Measurements from ENCODE around the gene ERBB4.
"Not testable (repeated sequence)": the region's sequence is repeated elsewhere in the genome, so short reads cannot be mapped to it uniquely, and the experiment has no call there.

The ERBB4 gene

GRCh38 chr2:211766689-211767088, 771.9 kb downstream of the ERBB4 start:
- no peak for DNase-seq

GRCh38 chr2:211762479-211762878, 776.1 kb downstream of the ERBB4 start:
- DNase-seq: no peak

- DNase-seq: no peak
Observed at GRCh38 chr2:211760103-211760502, 778.5 kb downstream of the ERBB4 start.

GRCh38 chr2:211756266-211756665, 782.3 kb downstream of the ERBB4 start:
- no peak for DNase-seq

GRCh38 chr2:211755187-211755586, 783.4 kb downstream of the ERBB4 start:
- no peak for DNase-seq

GRCh38 chr2:211751848-211752247, 786.8 kb downstream of the ERBB4 start:
- DNase-seq: no peak

- DNase-seq: no peak
Observed at GRCh38 chr2:211748339-211748738, 790.3 kb downstream of the ERBB4 start.

GRCh38 chr2:211745295-211746097, 793.1 kb downstream of the ERBB4 start:
- DNase-seq: no peak

- no peak for DNase-seq
Observed at GRCh38 chr2:211744379-211744778, 794.2 kb downstream of the ERBB4 start.

GRCh38 chr2:211741966-211742365, 796.6 kb downstream of the ERBB4 start:
- no peak for DNase-seq

GRCh38 chr2:211737282-211737681, 801.3 kb downstream of the ERBB4 start:
- no peak for DNase-seq

- no peak for DNase-seq
Observed at GRCh38 chr2:211730215-211730614, 808.4 kb downstream of the ERBB4 start.

- DNase-seq: no peak
Observed at GRCh38 chr2:211729433-211729832, 809.2 kb downstream of the ERBB4 start.

- no peak for DNase-seq
Observed at GRCh38 chr2:211724933-211725332, 813.7 kb downstream of the ERBB4 start.

- DNase-seq: no peak
Observed at GRCh38 chr2:211723398-211723797, 815.2 kb downstream of the ERBB4 start.

- DNase-seq: no peak
Observed at GRCh38 chr2:211722928-211723327, 815.7 kb downstream of the ERBB4 start.

GRCh38 chr2:211721874-211722273, 816.7 kb downstream of the ERBB4 start:
- not testable (repeated sequence) for DNase-seq

- no peak for DNase-seq
Observed at GRCh38 chr2:211709389-211709788, 829.2 kb downstream of the ERBB4 start.

- DNase-seq: no peak
Observed at GRCh38 chr2:211692689-211693088, 845.9 kb downstream of the ERBB4 start.

- no peak for DNase-seq
Observed at GRCh38 chr2:211690736-211691135, 847.9 kb downstream of the ERBB4 start.

GRCh38 chr2:211688196-211688595, 850.4 kb downstream of the ERBB4 start:
- DNase-seq: no peak

GRCh38 chr2:211674715-211675114, 863.9 kb downstream of the ERBB4 start:
- DNase-seq: no peak

- no peak for DNase-seq
Observed at GRCh38 chr2:211673133-211673905, 865.3 kb downstream of the ERBB4 start.

GRCh38 chr2:211671977-211672376, 866.6 kb downstream of the ERBB4 start:
- no peak for DNase-seq

Data from stimulated activated naive CD4-positive, alpha-beta T cell treated with Interleukin-2 at 50 U/mL for 16 hours (primary cell).